Prostate gland (tissue), 2 donors: ENCODE results near the gene LCK. TPM values are rescaled to one million over a fixed set of nuclear protein-coding genes. Genes with fewer than 3 reads are reported as not detected.
A peak's percentile ranks its signal among the peaks of the same experiment; 100 is the strongest.

ENCODE experiments used
- DNase-seq: peaks from one replicate; pipeline ENCODE4 v3.0.0-alpha.2; 2019; ENCODE audit warnings: low spot score
- H3K27ac ChIP-seq, 2 donors: fragments of 200-600 bp; sonication (generic); 2 replicates each; pipeline ENCODE4 v1.5.1; 2017 to 2019
- H3K27me3 ChIP-seq: fragments of 200-600 bp; sonication (generic); replicated peaks from 2 replicates; pipeline ENCODE4 v1.5.1; 2019; ENCODE audit not compliant: insufficient read depth
- H3K36me3 ChIP-seq, 2 donors: fragments of 200-600 bp; sonication (generic); 1 replicate in 1 of 2; 2 replicates in 1 of 2; pipeline versions ENCODE4 v1.5.1 to v1.8.1; 2017 to 2019
- H3K4me1 ChIP-seq: fragments of 200-600 bp; sonication (generic); replicated peaks from 2 replicates; pipeline ENCODE4 v1.5.1; 2019
- H3K4me3 ChIP-seq, 2 donors: fragments of 200-600 bp; sonication (generic); 2 replicates each; pipeline ENCODE4 v1.5.1; 2017 to 2019
- H3K9me3 ChIP-seq: fragments of 200-600 bp; sonication (generic); 2 replicates; pipeline ENCODE4 v1.5.1; 2017
- POLR2A ChIP-seq: fragments of 450-650 bp; IDR thresholded peaks from one replicate; pipeline ENCODE4 v1.6.1; 2016; ENCODE audit warnings: antibody characterized with exemption, mild to moderate bottlenecking
- POLR2AphosphoS5 ChIP-seq: sonication (generic); formaldehyde crosslinking; IDR thresholded peaks from one replicate; pipeline ENCODE4 v1.6.1; 2017; ENCODE audit warnings: antibody characterized with exemption
- WGBS: methylation state at CpG from one replicate; pipeline ENCODE4 v1.1.5; 2018; 5-methylcytosine and 5-hydroxymethylcytosine counted together
- intact Hi-C: fragments of 100-400 bp; cut with DNase I; formaldehyde crosslinking; loops from one replicate; pipeline ENCODE4 v1.14.2; 2022
- total RNA-seq, 2 donors: library from RNA; depleted of rRNA; stranded (reverse); fragments of >200 nt; gene quantifications; one replicate each; pipeline ENCODE4 v1.1.0, GENCODE V29; 2016
- TF ChIP-seq, protein P1 (sequence below), 4 experiments: fragments of 200-600 bp in 2 of 4; fragments of 450-650 bp in 2 of 4; sonication (generic) in 2 of 4; IDR thresholded peaks; 1 replicate in 3 of 4; 2 replicates in 1 of 4; pipeline ENCODE4 v1.5.1; 2016 to 2019; ENCODE audit warnings: antibody characterized with exemption in 4 of 4, mild to moderate bottlenecking in 2 of 4, moderate library complexity in 2 of 4

Gene LCK
- total RNA-seq, 2 donors from 2014 or later = 1.3 to 4.4 TPM

DNA sequence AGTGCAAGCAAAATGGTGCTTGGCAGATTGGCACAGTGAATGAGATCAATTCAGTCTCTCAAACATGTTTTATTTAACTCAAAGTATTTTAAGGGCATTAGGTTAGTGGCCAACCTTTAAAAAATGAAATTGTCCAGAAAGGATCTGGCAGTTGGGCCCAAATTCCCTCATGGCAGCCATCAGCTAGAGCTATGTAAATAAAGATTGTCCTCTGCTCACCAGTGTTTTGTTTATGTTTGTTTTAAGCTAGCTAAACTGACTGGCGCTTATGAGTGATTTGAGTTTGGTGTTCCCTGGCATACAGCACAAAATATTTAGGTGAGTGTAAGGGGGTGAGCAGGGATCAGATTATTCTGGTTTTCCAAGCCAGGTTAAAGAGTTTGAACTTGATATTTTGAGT, 58.9 kb downstream of the LCK start:
- DNase-seq = no peak
- Histone ChIP-seq H3K4me1 (no peaks in the 10 kb centered on the region), H3K27me3 (no peaks in the 10 kb centered on the region), H3K4me3 (no peak overlapping the region), H3K27ac (peak overlapping the region in 1 of 2 donors; percentile 4), H3K9me3 (no peaks in the 10 kb centered on the region), H3K36me3 (no peaks in the 10 kb centered on the region)
- TF ChIP-seq POLR2AphosphoS5 (no peak), POLR2A (no peak)
- TF ChIP-seq, protein P1, sequence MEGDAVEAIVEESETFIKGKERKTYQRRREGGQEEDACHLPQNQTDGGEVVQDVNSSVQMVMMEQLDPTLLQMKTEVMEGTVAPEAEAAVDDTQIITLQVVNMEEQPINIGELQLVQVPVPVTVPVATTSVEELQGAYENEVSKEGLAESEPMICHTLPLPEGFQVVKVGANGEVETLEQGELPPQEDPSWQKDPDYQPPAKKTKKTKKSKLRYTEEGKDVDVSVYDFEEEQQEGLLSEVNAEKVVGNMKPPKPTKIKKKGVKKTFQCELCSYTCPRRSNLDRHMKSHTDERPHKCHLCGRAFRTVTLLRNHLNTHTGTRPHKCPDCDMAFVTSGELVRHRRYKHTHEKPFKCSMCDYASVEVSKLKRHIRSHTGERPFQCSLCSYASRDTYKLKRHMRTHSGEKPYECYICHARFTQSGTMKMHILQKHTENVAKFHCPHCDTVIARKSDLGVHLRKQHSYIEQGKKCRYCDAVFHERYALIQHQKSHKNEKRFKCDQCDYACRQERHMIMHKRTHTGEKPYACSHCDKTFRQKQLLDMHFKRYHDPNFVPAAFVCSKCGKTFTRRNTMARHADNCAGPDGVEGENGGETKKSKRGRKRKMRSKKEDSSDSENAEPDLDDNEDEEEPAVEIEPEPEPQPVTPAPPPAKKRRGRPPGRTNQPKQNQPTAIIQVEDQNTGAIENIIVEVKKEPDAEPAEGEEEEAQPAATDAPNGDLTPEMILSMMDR (IDR thresholded peaks at IDR 0.05) = no peak
- intact Hi-C loops = no loop called here
- 50% methylated on average over 1 of the region's 1 CpG for WGBS

DNA sequence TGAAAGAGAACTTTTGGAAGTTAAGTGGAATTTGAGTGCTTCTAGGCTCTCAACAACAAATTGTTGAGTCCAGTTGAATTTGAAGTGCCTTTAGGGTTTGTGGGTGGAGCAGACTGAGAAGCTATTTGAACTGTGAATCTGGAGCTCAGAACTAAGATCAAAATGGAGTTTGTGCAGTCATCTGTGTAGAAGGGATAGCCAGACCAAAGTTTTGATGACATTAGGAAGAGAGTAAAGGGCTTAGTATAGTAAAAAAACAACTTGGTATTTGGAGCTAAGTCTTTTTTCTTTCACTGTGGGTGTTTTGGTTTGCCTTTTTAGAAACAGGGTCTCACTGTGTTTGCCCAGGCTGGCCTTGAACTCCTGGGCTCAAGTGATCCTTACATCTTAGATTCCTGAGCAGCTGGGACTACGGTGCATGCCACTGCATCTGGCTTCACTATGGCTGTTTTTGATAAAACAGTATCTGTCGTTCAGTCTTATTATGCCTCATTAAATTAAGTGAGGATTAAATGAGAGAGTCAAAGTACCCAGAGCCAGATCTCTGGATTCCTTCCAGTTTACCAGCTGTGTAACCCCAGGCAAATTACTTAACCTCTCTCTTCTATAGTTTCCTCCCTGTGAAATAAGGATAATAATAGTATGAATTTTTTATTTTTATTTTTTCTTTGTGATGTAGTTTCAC, 60.8 kb downstream of the LCK start:
- WGBS = 49% methylated on average over 2 of the region's 2 CpGs
- Histone ChIP-seq H3K4me3 (no peak overlapping the region), H3K27me3 (no peaks in the 10 kb centered on the region), H3K36me3 (no peaks in the 10 kb centered on the region), H3K9me3 (no peaks in the 10 kb centered on the region), H3K27ac (no peak overlapping the region), H3K4me1 (no peaks in the 10 kb centered on the region)
- intact Hi-C loops = no loop called here
- TF ChIP-seq POLR2AphosphoS5 (no peak), POLR2A (no peak)
- TF ChIP-seq, protein P1 (IDR thresholded peaks at IDR 0.05) = no peak
- DNase-seq = no peak

DNA sequence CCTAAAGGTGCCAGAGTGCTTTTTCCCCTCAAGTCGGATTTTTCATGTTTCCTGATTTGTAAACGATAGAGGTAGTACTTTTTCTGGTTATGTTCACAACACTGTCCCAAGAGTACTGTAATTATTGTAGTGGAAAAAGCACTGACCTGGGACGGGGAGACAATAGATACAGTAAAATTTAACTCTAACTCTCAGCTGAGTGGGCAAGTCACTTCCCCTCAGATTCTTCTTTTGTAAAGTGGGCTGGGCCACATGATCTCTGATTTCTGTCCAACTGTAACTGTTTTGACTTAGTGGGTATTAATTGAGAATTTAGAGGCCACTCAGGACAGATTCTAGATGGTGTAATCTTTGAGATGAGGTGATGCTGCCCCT, 65.8 kb downstream of the LCK start:
- intact Hi-C loops = no loop called here
- no peaks in the 10 kb centered on the region for H3K27me3 ChIP-seq
- no peaks in the 10 kb centered on the region for H3K4me1 ChIP-seq
- no peaks in the 10 kb centered on the region for H3K9me3 ChIP-seq
- 66% methylated on average over 3 of the region's 3 CpGs for WGBS
- no peak for DNase-seq
- H3K4me3 ChIP-seq = no peak overlapping the region
- H3K36me3 ChIP-seq = no peaks in the 10 kb centered on the region
- TF ChIP-seq POLR2AphosphoS5 (no peak), POLR2A (no peak)
- TF ChIP-seq, protein P1 (IDR thresholded peaks at IDR 0.05) = no peak
- no peak overlapping the region for H3K27ac ChIP-seq

DNA sequence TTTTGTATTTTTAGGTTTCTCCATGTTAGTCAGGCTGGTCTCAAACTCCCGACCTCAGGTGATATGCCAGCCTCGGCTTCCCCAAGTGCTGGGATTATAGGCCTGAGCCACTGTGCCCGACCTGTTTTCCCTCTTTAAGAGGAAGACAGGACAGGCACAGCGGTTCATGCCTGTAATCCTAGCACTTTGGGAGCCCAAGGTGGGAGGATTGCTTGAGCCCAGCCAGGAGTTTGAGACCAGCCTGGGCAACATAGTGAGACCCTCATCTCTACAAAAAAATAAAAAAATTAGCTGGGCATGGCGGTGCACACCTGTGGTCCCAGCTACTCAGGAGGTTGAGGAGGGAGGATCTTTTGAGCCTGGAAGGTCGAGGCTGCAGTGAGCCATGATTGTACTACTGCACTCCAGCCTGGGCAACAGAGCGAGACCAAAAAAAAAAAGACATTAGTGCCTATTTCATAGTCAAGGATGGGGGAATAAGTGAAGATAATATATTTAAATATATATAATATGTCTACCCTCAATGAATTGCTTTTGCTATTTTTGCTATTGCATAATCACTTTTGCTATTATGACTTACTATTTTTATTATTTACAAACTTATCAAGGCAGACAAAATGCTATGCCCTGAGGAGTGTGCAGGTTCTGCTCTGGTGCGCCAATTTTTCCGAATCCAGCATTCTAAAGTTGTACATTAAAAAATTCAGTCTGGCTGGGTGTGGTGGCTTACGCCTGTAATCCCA, 67.2 kb downstream of the LCK start:
- H3K9me3 ChIP-seq = no peaks in the 10 kb centered on the region
- H3K36me3 ChIP-seq = no peaks in the 10 kb centered on the region
- H3K4me1 ChIP-seq = no peaks in the 10 kb centered on the region
- 96% methylated on average over 10 of the region's 10 CpGs for WGBS
- no peaks in the 10 kb centered on the region for H3K27me3 ChIP-seq
- H3K27ac ChIP-seq = no peak overlapping the region
- no peak for TF ChIP-seq POLR2AphosphoS5
- TF ChIP-seq, protein P1 (IDR thresholded peaks at IDR 0.05) = no peak
- no peak for TF ChIP-seq POLR2A
- no peak for DNase-seq
- intact Hi-C loops = no loop called here
- H3K4me3 ChIP-seq = no peak overlapping the region
